GM21447 (cell line): ENCODE measurements around the gene MAOB.
"Not testable (repeated sequence)": the region's sequence is repeated elsewhere in the genome, so short reads cannot be mapped to it uniquely, and the experiment has no call there.

Experiments used
- ATAC-seq: cut with Tn5 transposase; IDR thresholded peaks from one replicate; pipeline ENCODE4 v1.9.1; 2021; ENCODE audit not compliant: unreplicated experiment

MAOB gene

DNA sequence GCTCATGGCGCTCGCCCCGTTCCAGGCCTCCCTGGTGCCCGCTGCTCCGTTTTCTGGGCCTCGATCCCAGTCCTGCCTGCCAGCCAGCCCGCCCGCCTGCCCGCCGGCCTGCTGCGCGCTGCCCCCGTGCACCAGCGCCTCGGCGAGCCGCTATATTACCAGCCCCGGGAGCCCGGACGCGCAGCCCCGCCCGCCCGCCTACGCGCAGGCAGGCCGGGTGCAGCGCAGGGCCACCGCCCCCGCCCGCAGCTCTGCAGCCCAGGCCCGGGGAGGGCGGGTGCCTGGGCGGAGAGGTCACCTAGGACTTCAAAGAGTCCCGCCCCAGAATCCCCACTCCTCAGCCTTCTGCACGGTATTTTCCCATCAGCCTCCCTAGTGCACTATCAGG, at the start of gene MAOB:
Gene MAOB, minus strand, starts transcription at position 157 of the 388 bp plus-strand sequence. Its CDS starts 151 bp downstream, at position 6.
- no peak for ATAC-seq

DNA sequence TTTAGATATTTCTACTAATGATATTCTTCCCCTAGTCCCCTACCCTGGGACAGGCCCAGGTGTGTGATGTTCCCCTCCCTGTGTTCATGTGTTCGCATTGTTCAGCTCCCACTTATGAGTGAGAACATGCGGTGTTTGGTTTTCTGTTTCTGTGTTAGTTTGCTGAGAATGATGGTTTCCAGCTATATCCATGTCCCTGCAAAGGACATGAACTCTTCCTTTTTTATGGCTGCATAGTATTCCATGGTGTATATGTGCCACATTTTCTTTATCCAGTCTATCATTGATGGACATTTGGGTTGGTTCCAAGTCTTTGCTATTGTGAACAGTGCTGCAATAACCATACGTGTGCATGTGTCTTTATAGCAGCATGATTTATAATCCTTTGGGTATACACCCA, 39.8 kb upstream of the MAOB start:
- ATAC-seq: not testable (repeated sequence)

DNA sequence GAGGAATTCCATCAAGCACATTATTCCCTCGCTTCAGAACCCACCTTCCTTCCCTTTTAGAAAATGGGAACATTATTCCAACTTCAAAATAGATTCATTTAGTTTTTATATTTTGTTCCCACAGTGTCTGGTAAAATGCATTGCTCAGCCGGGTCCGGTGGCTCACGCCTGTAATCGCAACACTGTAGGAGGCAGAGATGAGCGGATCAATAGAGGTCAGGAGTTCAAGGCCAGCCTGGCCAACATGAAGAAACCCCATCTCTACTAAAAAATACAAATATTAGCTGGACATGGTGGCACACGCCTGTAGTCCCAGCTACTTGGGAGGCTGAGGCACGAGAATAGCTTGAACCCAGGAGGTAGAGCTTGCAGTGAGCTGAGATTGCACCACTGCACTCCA, 28.5 kb upstream of the MAOB start:
- not testable (repeated sequence) for ATAC-seq

- no peak for ATAC-seq
Observed at GRCh38 chrX:43910012-43910411, 27.8 kb upstream of the MAOB start.

- ATAC-seq: no peak
Observed at GRCh38 chrX:43909141-43909540, 26.9 kb upstream of the MAOB start.

DNA sequence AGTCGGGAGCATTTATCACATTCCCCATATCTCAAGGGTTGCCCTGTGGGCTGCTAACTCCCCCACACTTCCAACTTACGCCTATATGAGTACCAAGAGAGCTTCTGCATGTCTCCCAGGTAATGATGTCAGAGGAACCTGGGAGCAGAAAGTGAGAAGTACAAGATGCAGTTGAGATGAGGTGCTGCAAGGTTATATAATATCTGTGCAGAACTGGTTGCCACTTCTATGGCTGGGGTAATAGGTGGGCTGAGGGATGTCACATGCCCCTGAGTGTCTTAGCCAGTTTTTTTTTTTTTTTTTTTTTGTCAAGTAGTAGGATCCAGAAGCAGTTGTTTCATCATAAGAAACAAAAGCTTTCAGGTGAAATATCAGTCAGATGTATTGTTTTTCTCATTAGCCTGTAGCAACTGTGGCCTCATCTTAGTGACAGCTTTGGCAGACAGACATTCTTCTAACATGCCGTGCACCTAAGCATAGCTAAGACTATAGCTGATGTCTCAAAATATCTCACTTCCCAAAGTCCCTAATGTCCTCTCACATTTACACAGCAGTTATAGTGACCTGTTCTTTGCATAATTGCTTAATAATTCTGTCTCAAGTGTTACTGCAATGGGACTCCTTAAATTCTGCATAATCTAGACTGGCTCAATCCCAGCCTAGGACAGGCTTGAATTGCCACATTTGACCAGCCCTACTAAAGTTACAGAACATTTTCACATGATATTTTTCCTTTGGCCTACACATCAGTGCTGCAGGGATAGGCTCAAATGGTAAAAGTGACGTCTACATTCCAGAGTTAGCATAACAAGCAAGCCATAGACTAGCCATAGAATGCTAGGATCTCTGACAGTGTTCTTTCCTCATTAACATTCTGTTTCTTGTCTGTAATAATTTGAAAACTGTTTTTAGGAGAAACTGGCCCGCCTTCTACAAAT, 17.9 kb upstream of the MAOB start:
- ATAC-seq: no peak

GRCh38 chrX:43898406-43899035, 16.3 kb upstream of the MAOB start:
- ATAC-seq: no peak

DNA sequence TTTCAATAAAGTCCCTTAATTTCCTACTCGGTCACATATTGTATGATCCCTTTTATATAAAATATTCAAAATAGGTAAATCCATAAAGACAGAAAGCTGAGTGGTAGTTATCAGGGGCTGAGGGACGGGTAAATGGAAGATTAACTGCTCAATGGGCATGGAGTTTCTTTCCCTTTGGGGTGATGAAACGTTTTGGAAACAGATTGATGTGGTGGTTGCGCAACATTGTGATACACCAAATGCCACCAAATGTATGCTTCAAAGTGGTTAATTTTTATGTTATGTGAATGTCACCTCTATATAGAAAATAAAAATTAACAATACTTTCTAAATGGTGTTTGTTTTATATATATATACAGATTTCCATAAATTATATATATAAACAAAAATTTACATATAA, 15.0 kb upstream of the MAOB start:
- no peak for ATAC-seq

- ATAC-seq: no peak
Observed at GRCh38 chrX:43892336-43892870, 10.2 kb upstream of the MAOB start.

- no peak for ATAC-seq
Observed at GRCh38 chrX:43885617-43886016, 3.4 kb upstream of the MAOB start.

- no peak for ATAC-seq
Observed at GRCh38 chrX:43881410-43882293, 598 bp downstream of the MAOB start.

GRCh38 chrX:43880425-43880824, 1.8 kb downstream of the MAOB start:
- no peak for ATAC-seq

GRCh38 chrX:43878906-43879526, 3.2 kb downstream of the MAOB start:
- no peak for ATAC-seq

DNA sequence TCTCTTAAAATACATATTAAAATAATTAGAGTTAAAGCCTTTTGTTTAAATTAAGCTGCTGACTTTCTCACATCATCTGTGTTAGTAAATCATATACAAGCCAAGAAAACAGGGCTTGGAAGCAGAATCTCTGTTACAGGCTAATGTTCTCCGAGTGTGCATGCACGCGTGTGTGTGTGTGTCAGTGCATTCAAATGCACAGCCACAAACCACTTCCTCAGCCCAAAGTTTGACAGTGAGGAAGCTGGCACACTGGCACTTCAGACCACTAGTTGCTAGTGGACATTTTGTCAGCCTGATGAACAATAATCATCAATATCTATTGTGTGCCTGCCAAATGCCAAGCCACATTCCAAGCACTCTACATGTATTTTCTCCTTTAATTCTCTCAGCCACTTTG, 5.6 kb downstream of the MAOB start:
- ATAC-seq: no peak

- no peak for ATAC-seq
Observed at GRCh38 chrX:43870758-43871419, 11.4 kb downstream of the MAOB start.

GRCh38 chrX:43870011-43870410, 12.2 kb downstream of the MAOB start:
- ATAC-seq: no peak

GRCh38 chrX:43868791-43869190, 13.5 kb downstream of the MAOB start:
- ATAC-seq: no peak

DNA sequence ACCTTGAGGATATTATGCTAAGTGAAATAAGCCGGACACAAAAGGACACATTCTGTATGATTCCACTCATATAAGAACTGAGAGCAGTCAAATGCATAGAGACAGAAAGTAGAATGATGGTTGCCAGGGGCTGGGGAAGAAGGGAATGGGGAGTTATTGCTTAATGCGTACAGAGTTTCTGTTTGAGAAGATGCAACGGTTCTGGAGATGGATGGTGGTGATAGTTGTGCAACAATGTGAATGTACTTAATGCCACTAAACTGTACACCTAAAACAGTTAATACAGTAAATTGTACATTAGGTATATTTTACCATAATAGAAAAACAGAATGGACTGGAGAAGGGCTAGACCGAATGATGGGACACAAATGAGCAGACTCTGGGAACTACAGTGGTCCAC, 15.8 kb downstream of the MAOB start:
- no peak for ATAC-seq

GRCh38 chrX:43865791-43866190, 16.5 kb downstream of the MAOB start:
- ATAC-seq: no peak

DNA sequence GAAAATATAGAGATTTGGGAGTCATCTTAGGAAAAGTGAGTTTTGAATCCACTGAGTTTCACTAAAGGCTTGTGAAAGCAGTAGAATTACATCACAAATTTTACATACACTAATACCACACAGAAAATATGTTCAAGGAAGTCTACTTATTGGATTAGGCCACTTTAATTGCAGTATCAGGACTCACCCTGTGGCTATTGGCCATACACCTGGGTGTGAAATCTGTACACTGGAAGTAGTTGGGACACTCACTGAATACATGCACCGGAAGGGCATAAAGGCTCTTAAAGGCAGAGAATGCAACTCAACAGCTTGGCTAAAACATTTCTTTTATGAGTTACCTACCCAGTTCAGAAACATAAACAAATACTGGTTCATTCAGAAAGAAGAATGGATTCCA, 19.8 kb downstream of the MAOB start:
- no peak for ATAC-seq
